Mesenteric fat pad (tissue), 1 donor: ENCODE results near the gene CSPG4. TPM values are rescaled to one million over a fixed set of nuclear protein-coding genes. Genes with fewer than 3 reads are reported as not detected.
"Not testable (repeated sequence)": the region's sequence is repeated elsewhere in the genome, so short reads cannot be mapped to it uniquely, and the experiment has no call there.

ENCODE experiments used
- DNase-seq: peaks from one replicate; pipeline ENCODE4 v3.0.0-alpha.2; 2020; ENCODE audit warnings: low spot score
- total RNA-seq: library from RNA; stranded (reverse); fragmentation: NEBNext Ultra II Directional; extraction: Animal tissue kit (Norgen Biotek cat#: 25700); gene quantifications from one replicate; pipeline ENCODE4 v1.2.1, GENCODE V29; 2021
- donor health status: DM: yes; HTN: yes; CAD: no.

Gene CSPG4
- total RNA-seq, 1 donor from 2014 or later: 105 TPM

DNA sequence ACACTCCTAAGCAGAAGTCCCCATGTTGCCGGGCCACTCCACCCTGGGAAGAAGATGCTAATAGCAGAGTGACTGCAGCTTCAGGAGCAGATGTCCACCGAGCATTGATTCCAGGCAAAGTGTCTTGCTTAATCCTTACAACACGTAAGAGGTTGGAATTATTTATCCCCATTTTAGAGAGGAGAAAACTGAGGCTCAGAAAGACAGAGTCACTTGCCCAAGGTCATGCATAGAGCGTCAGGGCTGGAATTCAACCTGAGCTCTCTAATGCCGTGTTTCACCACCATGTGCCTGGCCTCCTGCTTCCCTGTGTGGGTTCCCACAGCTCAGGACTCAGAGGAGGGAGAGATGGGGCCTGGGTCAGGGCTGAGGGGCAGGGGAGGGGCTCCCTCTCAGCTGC is 7.3 kb downstream of the CSPG4 start:
- DNase-seq: not testable (repeated sequence)

DNA sequence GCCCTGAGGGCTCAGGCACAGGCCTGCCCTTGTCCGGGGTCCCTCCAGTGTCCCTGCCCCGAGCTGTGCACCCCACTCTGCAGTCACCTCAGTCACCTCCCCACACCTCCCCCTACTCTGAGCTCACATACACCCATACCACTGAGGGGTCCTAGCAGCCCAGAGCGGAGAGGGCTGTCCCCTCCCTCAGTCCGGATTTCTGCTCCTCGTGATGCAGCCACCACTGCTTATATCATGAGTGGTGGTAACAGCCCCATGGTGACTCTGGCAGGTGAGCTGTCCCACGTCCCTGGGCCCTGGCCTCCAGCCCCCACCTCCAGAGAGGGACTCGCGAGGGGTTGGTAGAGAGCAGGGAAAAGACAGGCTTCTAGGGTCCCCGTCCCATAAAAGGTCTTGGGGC is 8.0 kb downstream of the CSPG4 start:
- DNase-seq: no peak

DNA sequence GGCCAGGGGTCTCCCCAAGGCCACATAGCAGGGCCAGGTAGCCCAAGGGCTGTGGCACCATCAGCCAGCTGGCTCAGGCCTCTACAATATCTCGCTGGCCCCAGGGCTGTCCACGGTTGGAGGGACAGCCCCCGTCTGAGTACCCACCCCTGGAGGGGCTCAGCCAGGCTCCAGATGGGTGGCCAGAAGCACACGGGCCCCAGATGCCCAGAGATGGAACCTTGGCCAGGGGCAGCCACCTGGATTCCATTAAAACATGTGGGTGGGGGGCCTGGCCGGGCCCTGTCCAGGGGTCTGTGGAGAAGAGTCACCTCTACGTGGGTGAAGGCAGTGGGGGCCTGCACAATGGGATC is 8.4 kb downstream of the CSPG4 start:
- no peak for DNase-seq

DNA sequence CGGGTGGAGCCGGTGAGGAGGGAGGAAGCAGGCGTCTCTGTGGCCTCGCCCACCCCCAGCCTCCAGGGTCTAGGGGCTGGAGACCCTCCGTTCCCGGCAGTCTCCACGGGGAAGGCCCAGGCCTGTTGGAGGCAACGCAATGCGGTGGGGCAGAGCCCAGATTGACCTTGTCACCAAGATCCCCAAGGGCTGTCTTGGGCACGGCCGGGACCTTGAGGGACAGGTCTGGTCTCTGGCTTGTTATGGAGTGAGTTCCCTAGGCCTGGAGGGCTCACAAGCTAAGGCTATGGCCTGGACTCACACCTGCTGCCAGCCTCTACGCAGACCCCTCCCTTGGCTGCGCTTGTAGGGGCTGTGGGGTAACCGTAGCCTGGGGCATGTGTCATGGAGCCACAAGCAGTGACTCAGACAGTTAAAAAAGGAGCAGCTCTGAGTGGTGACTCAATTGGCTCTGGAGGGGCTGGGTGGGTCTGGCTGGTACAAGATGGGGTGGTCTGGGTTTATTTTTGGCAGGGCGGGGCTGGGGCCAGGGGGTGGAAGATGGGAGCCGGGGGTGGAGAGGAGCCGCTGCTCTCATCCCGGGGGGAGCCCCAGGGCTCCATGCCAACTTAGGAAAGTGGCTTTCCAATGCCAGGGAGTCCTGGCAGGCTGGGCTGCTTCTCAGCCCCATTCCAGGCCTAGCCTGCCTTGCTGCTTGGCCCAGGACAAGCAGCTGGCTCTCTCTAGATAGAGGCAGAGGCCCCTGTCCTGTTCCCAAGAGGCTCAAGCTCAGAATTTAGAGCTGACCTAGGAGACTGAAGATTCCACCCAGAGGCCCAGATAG is 9.0 kb downstream of the CSPG4 start:
- not testable (repeated sequence) for DNase-seq

DNA sequence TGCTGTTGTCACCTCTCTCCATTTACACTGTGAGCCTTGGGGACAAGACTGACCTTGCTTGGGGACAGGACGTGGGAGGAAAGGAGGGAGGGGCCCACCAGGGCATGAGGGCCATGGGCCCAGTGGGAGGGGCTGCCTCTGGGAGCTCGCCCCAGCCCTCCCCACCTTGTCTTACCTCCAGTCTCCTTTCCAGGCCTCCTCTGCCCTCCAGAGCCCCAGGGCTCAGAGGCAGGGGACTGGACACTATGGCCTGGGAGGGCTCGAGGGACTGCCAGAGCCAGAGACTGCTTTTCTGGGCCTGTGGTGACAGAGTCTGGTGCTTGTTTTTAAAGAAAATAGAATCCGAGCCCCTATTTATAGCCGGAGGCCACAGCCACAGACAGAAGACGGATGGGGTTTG is 10.2 kb downstream of the CSPG4 start:
- DNase-seq: no peak

DNA sequence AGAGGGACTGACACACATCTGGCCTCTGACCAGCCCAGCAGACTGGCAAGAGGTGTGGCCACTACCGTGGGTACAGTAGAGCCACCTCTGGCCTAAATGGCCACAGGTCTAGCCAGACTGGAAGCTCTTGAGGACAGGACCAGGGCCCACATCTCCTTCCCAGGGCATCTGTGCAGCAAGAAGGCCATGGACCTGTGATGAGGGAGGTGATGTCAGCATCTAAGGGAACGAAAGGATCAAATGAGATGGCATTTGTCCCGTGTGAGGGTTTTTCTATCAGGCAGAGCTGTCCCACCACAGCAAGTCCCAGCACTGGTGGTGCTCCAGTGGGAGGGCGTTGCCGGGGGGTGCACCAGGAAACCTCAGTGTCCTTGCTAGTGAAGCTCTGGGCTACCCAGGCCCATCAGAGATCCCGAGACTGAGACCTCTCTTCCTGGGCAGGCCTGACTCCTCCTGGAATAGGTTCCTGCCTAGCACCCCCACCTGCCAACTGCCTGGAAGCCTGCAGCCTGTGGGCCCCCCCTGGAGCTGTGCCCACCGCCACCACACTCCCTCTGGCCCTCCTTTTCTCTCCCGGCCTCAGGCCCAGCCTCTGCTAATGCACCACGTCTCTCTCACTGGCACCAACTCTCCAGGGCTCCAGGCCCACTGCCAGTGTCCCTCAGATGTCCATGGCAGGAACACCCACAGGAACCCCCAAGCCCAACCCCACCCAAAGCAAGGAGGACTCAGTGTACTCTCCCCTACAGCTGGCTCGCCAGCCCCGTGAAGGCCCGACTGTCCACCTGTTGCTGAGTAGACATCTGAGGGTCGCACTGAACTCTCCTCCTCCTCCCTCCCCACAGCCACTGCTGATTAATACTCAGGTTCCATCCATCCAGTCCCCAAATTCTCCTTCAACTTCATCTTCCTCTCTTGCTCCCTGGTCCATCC is 11.3 kb downstream of the CSPG4 start:
- not testable (repeated sequence) for DNase-seq

DNA sequence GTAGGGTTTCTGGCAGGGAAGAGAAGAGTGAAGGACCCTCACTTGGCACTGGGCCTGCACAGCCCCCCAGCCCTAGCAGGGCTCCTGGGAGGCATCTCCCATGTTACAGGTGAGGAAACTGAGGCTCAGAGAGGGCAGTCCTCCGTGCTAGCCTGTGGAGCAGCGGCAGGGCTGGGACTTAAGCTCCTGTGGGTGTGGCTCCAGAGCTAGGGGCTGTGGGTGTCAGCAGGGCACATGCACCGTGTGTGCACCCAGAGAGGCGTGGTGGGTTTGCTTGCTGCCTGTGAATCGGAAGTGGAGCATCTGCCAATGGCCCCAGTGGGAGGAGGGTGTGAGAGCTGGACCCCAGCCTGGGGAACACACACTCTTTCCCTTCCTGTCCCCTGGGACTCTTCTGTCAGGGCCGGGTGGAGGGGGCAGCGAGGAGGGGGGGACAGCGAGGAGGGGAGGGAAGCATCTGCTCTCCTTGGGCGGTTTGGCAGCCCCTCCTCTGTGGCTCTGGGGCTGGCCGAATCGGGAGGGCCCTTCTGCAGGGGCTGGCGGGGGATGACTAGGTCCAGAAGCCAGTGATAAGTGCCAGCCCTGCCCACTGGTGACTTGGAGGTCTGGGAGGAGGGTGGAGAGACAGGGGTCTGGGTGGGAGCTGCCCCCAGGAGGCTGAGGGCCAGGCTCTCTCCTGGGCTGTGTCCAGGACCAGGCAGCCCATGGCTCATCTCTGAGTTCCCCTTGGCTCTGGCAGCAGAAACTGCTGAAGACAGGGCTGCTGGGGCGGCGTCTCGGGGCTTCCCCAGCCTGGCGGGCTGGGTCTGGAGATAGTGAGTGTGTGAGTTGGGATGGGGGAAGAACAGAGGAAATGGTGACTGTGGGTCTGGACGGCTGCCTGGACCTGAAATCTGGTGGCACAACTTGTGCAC is 12.4 kb downstream of the CSPG4 start:
- not testable (repeated sequence) for DNase-seq

DNA sequence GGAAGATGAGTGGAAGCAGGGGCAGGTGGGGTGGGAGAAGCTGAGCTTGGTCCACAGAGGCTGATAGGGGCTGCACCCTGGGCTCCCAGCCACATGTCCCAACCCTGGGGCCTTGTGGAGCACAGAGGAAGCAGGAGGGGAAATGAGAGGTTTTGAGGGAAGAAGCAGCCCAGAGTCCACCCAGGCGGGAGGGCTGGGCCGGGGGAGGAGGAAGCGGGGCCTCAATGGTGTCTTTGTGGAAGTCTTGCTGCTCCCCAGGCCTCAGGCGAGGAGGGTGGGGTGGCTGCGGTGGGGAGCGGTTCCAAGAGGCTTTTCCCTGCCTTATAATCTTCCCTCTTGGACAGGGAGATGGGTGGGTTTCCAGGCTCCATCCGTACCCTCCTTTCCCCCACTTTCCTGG is 13.1 kb downstream of the CSPG4 start:
- not testable (repeated sequence) for DNase-seq

DNA sequence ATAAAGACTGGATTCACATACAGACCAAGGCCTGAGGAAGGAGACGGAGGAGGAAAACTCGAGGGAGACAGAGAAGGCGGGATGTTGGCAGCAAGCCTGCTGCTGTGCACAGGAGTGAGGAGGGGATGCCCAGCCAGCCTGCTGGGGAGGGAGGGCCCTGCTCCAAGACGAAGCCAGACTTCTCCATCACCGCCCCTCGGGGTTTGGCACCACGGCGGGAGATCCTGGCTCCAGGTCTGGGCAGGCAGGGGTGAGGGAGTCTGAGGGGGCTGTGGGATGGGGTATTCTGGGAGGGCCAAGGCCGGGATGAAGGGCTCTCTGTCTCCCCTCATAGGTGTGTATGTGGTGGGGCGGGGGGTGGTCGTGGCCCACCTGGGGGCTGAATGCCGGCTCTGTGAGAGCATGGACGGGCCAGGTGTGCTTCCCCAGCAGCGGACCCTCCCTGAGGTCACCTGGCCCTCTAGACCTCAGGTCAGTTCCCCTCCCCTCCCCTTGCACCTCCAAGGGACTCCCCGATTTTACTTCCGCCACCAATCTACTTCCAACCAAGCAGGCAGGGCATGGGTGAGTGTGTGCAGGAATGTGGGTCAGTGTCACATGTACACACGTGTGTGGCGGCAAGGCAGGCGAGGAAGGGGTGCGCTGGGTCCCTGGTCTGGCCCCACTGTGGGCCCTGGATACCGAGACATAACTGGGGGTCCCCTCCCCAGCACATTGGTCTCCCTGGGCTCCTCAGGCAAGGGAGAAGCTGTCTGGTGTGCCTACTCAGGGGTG is 14.5 kb downstream of the CSPG4 start:
- DNase-seq: not testable (repeated sequence)

DNA sequence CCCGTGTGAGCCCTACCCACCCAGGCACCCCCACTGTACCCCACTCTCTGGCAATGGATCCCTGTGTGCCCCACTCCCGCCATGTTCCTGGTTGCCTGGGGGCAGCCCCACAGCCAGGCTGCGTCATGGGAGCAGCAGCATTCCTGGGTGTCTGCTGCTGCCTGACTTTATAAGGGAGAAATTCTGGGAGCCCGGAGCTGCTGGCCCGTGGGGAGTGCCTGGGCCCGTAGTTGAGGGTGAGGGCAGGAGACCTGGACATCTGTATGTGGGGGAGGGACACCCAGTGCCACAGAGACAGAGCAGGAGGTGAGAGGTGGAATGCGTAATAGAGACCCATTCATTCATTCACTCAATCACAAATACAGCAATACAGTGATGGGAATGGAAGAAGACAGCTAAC is 15.1 kb downstream of the CSPG4 start:
- DNase-seq: no peak

DNA sequence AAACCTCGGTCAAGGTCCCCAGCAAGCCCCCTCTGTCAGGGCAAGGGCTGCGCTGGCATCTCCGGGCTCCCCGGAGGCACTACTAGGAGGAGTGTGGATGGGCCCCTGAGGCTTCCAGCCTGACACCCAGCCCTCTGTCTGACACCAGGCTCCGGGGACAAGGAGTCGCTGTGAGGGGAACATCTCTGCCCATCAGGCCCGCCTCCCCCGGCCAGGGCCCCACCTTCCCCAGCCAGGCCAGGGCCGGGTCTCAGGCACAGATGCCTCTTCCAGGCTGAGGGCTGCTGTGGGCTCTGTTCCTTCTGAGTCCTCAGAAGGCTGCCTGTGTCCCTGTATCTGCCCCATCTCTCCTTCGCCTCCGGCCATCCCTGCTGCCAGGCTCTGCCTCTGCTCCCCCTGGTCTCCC is 15.8 kb downstream of the CSPG4 start:
- no peak for DNase-seq

DNA sequence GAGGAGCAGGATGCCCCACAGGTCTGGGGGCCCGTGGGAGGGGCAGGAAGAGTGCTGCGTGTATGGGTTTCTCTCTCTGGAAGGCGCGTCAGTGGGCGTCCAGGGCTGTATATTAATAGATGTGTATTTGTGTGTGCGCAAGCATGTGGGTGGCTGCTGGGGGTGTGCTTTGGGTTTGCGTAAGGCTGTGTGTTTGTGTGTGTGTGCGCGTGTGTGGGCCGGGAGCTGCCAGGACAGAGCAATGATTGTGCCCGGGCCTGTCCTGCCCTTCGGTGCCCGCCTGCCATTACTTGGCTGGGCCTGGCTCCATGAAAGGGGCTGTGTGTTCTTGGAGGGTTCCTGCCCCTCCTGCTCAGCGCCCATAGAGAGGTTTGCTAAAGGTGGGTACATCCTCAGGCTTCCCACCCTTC is 16.3 kb downstream of the CSPG4 start:
- DNase-seq: no peak

DNA sequence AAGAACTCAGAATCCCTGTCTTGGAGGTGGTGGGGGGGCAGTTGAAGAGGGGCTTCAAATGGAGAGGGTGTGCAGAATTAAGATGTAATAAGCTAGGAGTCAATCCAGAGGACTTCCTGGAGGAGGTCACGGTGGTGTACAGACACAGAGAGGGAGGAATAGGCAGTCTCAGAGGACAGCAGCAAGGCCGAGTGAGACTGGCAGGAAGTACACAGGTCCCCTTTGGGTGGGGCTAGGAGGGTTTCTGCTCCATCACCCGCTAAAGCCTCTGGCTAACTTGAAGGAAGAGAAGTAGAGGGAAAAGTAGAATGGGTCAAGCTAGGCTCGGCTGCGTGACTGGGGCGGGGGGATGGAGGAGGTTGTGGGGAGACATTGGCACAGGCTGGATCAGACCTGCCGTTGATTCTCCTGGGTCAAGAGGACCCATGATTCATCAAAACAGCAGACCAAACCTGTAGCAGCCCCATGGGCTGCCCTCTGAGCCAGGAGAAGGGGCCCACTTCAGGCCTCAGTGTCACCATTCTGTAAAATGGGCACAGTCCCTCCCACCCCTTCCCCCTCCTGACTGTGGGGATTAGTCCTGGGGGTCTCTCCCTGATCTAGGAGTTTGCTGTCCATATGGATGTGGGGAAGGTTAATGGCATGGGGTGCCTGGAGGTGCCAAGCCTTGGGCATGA is 16.9 kb downstream of the CSPG4 start:
- no peak for DNase-seq

DNA sequence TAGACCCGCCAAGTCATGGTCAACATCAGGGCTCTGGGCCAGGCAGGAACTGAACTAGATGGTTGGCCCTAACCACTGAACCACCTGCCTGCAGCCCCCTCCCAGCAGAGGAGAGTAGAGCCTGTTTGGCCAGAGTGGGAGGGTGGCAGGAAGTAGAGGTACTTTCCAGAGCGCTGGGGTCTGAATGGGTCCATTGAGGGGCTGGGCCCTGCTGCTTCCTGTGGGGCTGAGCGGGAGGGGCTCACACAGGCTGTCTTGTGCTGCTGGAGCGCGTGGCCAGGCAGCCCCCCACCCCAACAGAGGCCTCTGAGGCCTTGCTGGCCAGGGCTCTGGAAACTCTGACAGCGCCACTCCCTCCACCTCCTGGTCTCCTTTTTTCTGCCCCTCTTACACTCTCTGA is 17.4 kb downstream of the CSPG4 start:
- no peak for DNase-seq

DNA sequence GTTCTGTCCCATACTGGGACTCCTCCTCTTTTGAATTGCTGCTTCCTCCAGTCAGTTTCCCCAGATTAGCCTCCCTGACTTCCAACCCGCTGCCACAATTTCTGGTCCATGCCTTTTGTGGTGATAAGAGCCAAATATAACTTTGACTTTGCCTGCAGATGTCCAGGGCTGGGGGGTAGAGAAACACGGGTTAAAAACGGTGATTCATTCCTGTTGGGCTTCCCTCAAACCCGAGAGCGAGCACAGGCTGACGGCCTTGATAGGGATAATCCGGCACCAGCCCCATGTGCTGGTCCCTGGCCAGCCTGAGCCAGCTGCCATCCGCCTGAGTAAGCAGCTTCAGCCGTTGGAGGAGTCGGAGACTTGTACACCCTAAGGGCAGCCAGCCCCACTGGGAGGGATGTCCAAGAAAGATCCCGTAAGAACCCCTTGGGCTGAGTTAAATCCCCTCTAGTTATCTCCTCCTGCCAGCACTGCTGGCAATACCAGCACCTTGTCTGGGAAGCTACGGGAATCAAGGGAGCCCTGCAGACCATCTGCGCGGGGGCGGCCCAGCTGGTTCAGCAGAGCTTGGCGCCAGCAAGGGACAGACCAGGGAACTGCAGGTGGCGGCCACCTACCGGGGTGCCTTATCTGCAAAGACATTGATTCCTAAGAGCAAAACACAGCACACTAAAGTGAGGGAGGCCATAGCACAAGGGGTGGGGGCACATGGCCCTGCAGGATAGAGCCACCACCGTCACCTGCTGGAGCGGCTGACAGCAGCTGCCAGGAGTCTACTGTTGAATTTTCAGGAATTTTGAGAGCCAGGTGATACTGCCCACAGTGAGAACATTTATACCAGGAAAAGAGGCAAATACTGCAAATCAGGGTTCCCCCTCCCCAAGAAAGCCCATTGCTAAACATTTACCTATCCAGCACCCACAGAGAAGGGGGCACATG is 18.1 kb downstream of the CSPG4 start:
- DNase-seq: no peak

DNA sequence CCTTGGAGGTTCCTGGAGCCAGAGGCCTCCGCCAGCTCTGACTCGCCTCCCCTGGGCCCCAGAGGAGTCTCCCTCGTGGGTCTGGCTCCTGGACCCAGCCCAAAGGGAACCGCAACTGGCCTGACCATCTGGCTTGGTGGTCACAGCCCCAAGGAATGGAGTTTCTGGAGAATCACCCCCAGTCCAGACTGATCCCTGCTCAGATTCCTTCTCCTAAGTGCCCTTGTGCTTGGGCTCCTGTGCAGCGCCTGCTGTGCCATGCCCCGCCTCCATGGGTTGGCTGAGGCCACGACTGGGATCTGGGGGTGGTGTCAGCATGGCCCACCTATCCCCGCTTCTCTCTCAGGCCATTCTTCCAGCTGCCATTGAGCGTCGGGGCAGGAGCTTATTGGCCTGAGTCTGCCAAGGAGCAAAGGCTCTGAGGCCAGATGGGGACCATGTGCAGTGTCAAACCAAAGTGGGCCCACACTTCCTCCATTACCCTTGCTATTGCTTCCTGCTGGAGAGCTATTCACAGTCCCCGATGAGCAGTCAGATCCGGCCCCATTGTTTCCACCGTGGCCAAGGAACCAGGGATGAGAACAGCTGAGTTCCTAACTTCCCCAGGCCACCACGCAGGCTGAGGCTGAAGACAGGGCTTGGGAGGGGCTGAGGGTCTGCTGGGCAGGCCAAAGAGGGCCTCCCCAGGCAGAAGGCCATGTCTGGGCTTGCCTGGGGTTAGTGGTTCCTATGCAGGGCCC is 19.0 kb downstream of the CSPG4 start:
- DNase-seq: no peak

DNA sequence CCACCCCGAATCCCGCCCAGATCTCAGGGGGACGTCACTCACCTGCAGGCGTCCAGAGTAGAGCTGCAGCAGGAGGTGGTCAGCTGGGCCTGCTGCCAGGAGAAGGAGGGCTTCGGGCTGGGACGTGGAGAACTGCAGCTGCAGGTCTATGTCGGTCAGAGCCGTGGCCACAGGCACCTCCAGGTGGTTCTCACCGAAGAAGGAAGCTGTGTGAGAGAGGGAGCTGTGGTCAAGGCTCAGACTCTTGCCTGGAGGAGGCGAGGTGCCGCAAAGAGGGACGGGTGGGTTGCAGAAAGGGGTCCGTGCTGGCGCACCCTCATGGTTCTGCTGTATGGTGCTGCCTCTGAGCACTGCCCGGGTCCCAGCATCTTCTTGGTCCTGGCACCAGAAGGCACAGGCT is 19.6 kb downstream of the CSPG4 start:
- not testable (repeated sequence) for DNase-seq

DNA sequence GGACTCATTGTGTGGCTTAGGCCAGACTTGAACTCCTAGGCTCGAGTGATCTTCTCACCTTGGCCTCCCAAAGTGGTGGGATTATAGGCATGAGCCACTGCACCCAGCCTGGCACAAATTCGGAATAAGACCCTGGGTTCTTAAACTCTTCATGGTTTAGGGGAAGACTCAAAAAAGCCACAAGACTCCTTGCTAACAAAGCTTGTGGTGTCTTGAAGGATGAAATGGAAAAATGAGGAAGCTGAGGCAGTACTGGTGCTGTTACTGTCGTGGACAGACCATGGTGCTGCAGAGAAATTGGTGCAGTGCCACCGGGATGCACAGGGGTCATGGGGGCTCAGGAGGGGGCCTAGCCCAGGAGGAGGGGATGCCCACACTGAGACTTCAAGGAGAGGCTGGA is 20.3 kb downstream of the CSPG4 start:
- DNase-seq: not testable (repeated sequence)
